K562 (cell line): ENCODE results near the gene CTXN3. TPM values are rescaled to one million over a fixed set of nuclear protein-coding genes. Genes with fewer than 3 reads are reported as not detected.

ENCODE experiments used
- ATAC-seq: fragments of 200-7000 bp; cut with Tn5 transposase; 3 replicates; pipeline ENCODE4 v1.9.1; 2020; ENCODE audit warnings: moderate library complexity
- BruUV-seq: library from RNA; stranded (reverse); fragments of 400-500 nt; replicated peaks from 2 replicates; lab custom pipeline; 2021; lab: Mats Ljungman, UMichigan
- CTCF ChIA-PET: fragments of 300-600 bp; formaldehyde crosslinking; extraction: SDS; loops from one replicate; lab custom pipeline; 2021; ENCODE audit warnings: low intra/inter-chr PET ratio; lab: Yijun Ruan, JAX
- POLR2A ChIA-PET: fragments of 300-600, 350-650 bp; sonication (Branson Sonifier 250); formaldehyde crosslinking; extraction: SDS; loops from one replicate; lab custom pipeline; 2021; ENCODE audit warnings: antibody characterized with exemption, inconsistent platforms; lab: Yijun Ruan, JAX
- DNase-seq, 4 experiments: peaks; one replicate each; pipeline versions ENCODE4 v3.0.0 to v3.0.0-alpha.2; 2011 to 2018; ENCODE audit warnings: low spot score in 3 of 4, mixed read lengths in 3 of 4; ENCODE audit errors: extremely low read depth in 1 of 4
- FAIRE-seq: peaks from 2 replicates; lab custom pipeline; 2011; peaks lifted over from hg19 to GRCh38; lab: Jason Lieb, UNC
- H2AFZ ChIP-seq: 2 replicates; pipeline ENCODE4 v1.6.0; 2011; ENCODE audit warnings: low read depth, low read length, control low read depth, inconsistent platforms
- H3K27ac ChIP-seq: fragments of 200-600 bp; 3 replicates; pipeline ENCODE4 v1.8.0; 2011; ENCODE audit warnings: low read depth, mild to moderate bottlenecking, control low read depth, inconsistent platforms, low read length, moderate library complexity, mixed read lengths; ENCODE audit errors: extremely low read depth
- H3K27me3 ChIP-seq, 2 experiments: fragments of 300-600 bp in 1 of 2; 2 replicates in 1 of 2; 3 replicates in 1 of 2; pipeline versions ENCODE4 v1.6.0 to v1.8.0; 2011; ENCODE audit warnings: inconsistent platforms in 2 of 2, low read length in 2 of 2, mild to moderate bottlenecking in 1 of 2, mixed read lengths in 1 of 2, moderate library complexity in 1 of 2; ENCODE audit not compliant: control insufficient read depth in 2 of 2, insufficient read depth in 2 of 2
- H3K36me3 ChIP-seq: fragments of 300-600 bp; 3 replicates; pipeline ENCODE4 v1.8.0; 2011; ENCODE audit warnings: mild to moderate bottlenecking, low read length, inconsistent platforms; ENCODE audit not compliant: control insufficient read depth, insufficient read depth
- H3K4me1 ChIP-seq, 2 experiments: fragments of 200-600 bp in 1 of 2; replicated peaks in 1 of 2; 2 replicates in 1 of 2; 3 replicates in 1 of 2; pipeline versions ENCODE4 v1.5.1 to v1.8.0; 2011; ENCODE audit warnings: inconsistent platforms in 2 of 2, low read length in 2 of 2, mild to moderate bottlenecking in 1 of 2, mixed read lengths in 1 of 2, moderate library complexity in 1 of 2; ENCODE audit not compliant: control insufficient read depth in 2 of 2, insufficient read depth in 2 of 2
- H3K4me2 ChIP-seq: 2 replicates; pipeline ENCODE4 v1.6.1; 2011; ENCODE audit warnings: low read length, control low read depth, inconsistent platforms, mixed read lengths; ENCODE audit not compliant: insufficient read depth
- H3K4me3 ChIP-seq: fragments of 200-600 bp; sonication (generic), shearing (Covaris generic); 2 replicates; pipeline ENCODE4 v1.5.1; 2016; ENCODE audit warnings: control low read depth, inconsistent platforms
- H3K79me2 ChIP-seq: fragments of 200-600 bp; 3 replicates; pipeline ENCODE4 v1.8.0; 2011; ENCODE audit warnings: low read length, inconsistent platforms; ENCODE audit not compliant: control insufficient read depth, insufficient read depth
- H3K9ac ChIP-seq, 2 experiments: 2 replicates each; pipeline versions ENCODE4 v1.6.0 to v1.6.1; 2011; ENCODE audit warnings: low read depth in 2 of 2, low read length in 2 of 2, control low read depth in 1 of 2, inconsistent platforms in 1 of 2, mild to moderate bottlenecking in 1 of 2, mixed read lengths in 1 of 2; ENCODE audit not compliant: insufficient read depth in 1 of 2
- H3K9me1 ChIP-seq: one replicate; pipeline ENCODE4 v1.6.0; 2011; ENCODE audit warnings: inconsistent platforms, mild to moderate bottlenecking, low read length, moderate library complexity; ENCODE audit not compliant: control insufficient read depth, insufficient read depth
- H3K9me3 ChIP-seq: replicated peaks from 2 replicates; pipeline ENCODE4 v1.5.1; 2011; ENCODE audit warnings: low read depth, low read length, inconsistent platforms; ENCODE audit not compliant: control insufficient read depth, insufficient read depth
- H4K20me1 ChIP-seq: replicated peaks from 2 replicates; pipeline ENCODE4 v1.6.1; 2011; ENCODE audit warnings: low read length, inconsistent platforms, mixed read lengths; ENCODE audit not compliant: control insufficient read depth, insufficient read depth
- MAFF ChIP-seq: IDR thresholded peaks from 2 replicates; pipeline ENCODE4 v1.6.1; 2012; ENCODE audit warnings: low read length, improper control_type of control experiment
- NR4A1 ChIP-seq, 2 experiments: fragments of 250-450 bp in 1 of 2; fragments of 450-650 bp in 1 of 2; sonication (Bioruptor Pico) in 1 of 2; IDR thresholded peaks; 2 replicates each; pipeline versions ENCODE4 v1.4.0 to v1.6.1; 2016 to 2020; ENCODE audit warnings: mild to moderate bottlenecking in 2 of 2, missing compliant biosample characterization in 1 of 2, missing genetic modification characterization in 1 of 2, moderate library complexity in 1 of 2
- WGBS: fragments of 100-300 bp; shearing (Covaris generic); methylation state at CpG from one replicate; pipeline ENCODE4 v1.1.6; 2016; ENCODE audit warnings: low coverage, mixed read lengths; ENCODE audit not compliant: insufficient coverage; ENCODE audit errors: missing lambda C conversion rate; 5-methylcytosine and 5-hydroxymethylcytosine counted together
- in situ Hi-C: fragments of 300-500 bp; cut with MboI; formaldehyde crosslinking; loops from 4 replicates; pipeline ENCODE4 v1.15.0; 2018; ENCODE audit warnings: inconsistent platforms, mixed read lengths
- intact Hi-C: fragments of 100-400 bp; cut with micrococcal nuclease; formaldehyde crosslinking; loops from 2 replicates; pipeline ENCODE4 v1.14.2; 2022
- polyA plus RNA-seq, 8 experiments: library from polyadenylated mRNA; depleted of rRNA in 4 of 8; stranded (reverse) in 5 of 8; unstranded in 3 of 8; fragments of >200 nt; fragmentation: Nextera tagmentation in 2 of 8; fragmentation: Illumina TruSeq in 1 of 8; extraction: Ambion mirVana in 2 of 8; extraction: Trizol in 1 of 8; gene quantifications; 2 replicates each; pipeline versions ENCODE4 v1.2.1 to v1.2.3, GENCODE V29; 2011 to 2014; ENCODE audit warnings: inconsistent platforms in 1 of 8, missing spikeins in 1 of 8
- total RNA-seq, 7 experiments: library from RNA; depleted of rRNA in 6 of 7; stranded (reverse); fragments of >200 nt in 6 of 7; fragmentation: Illumina TruSeq in 2 of 7; extraction: Trizol in 2 of 7; gene quantifications; 2 replicates each; pipeline versions ENCODE4 v1.2.1 to v1.2.3, GENCODE V29; 2011 to 2021; ENCODE audit warnings: low replicate concordance in 1 of 7
- TF ChIP-seq, protein P1 (sequence below): fragments of 250-450 bp; sonication (Bioruptor Pico); IDR thresholded peaks from 2 replicates; pipeline ENCODE4 v1.8.0; 2022; ENCODE audit warnings: moderate library complexity, mild to moderate bottlenecking, inconsistent platforms
- TF ChIP-seq, protein P2 (sequence below): fragments of 250-450 bp; sonication (Bioruptor Pico); IDR thresholded peaks from 2 replicates; pipeline ENCODE4 v1.4.0; 2020; ENCODE audit warnings: mild to moderate bottlenecking

The CTXN3 gene
- total and polyA plus RNA-seq, 9 of the 15 experiments (the other 6 are each of a cell fraction or from before 2014, with no cell fraction given) = not detected

GRCh38 chr5:127697894-127698600 lies 49.2 kb downstream of the CTXN3 start (continued):
- TF ChIP-seq, protein P1, sequence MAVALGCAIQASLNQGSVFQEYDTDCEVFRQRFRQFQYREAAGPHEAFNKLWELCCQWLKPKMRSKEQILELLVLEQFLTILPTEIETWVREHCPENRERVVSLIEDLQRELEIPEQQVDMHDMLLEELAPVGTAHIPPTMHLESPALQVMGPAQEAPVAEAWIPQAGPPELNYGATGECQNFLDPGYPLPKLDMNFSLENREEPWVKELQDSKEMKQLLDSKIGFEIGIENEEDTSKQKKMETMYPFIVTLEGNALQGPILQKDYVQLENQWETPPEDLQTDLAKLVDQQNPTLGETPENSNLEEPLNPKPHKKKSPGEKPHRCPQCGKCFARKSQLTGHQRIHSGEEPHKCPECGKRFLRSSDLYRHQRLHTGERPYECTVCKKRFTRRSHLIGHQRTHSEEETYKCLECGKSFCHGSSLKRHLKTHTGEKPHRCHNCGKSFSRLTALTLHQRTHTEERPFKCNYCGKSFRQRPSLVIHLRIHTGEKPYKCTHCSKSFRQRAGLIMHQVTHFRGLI (CRISPR knock-in tag) = no peak
- TF ChIP-seq MAFF = no peak
- TF ChIP-seq, protein P2, sequence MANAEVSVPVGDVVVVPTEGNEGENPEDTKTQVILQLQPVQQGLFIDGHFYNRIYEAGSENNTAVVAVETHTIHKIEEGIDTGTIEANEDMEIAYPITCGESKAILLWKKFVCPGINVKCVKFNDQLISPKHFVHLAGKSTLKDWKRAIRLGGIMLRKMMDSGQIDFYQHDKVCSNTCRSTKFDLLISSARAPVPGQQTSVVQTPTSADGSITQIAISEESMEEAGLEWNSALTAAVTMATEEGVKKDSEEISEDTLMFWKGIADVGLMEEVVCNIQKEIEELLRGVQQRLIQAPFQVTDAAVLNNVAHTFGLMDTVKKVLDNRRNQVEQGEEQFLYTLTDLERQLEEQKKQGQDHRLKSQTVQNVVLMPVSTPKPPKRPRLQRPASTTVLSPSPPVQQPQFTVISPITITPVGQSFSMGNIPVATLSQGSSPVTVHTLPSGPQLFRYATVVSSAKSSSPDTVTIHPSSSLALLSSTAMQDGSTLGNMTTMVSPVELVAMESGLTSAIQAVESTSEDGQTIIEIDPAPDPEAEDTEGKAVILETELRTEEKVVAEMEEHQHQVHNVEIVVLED (CRISPR knock-in tag) = no peak

DNA sequence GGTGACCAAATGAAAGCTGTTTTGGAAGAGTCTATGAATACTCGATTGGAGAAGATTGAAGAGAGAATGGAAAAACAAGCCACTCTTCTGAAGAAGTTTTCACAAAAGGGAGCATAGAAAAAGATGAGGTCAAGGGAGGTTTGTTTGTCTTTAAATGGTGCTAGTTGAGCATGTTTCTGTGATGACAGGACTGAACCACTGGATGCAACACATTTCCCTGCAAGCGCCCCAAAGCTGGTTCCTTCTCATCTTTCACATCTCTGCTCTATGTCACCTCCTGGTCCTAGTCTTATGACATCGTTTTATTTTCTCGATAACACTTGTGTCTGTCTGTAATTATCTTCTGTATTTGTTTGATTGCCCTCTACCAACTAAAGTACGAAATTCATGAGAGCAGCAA lies 50.5 kb downstream of the CTXN3 start:
- FAIRE-seq (no peak), DNase-seq (no peak), ATAC-seq (no peak)
- BruUV-seq = no TSS peak
- no peak for TF ChIP-seq NR4A1 (CRISPR knock-in tag; IDR thresholded peaks at IDR 0.05)
- no peak for TF ChIP-seq NR4A1 (tag; IDR thresholded peaks at IDR 0.05)
- Histone ChIP-seq H3K79me2 (no peaks in the 10 kb centered on the region), H3K9ac (no peak overlapping the region), H3K36me3 (no peaks in the 10 kb centered on the region), H3K4me2 (no peak overlapping the region), H3K9me1 (no peaks in the 10 kb centered on the region), H3K27me3 (no peaks in the 10 kb centered on the region; a peak in 1 of 5 replicates), H2AFZ (no peak overlapping the region), H3K9me3 (no peaks in the 10 kb centered on the region), H3K4me1 (no peaks in the 10 kb centered on the region), H3K4me3 (no peak overlapping the region), H3K27ac (no peak overlapping the region), H4K20me1 (no peaks in the 10 kb centered on the region)
- WGBS = 0% methylated on average over 5 of the region's 5 CpGs
- ChIA-PET POLR2A (no interaction called here), CTCF (no interaction called here)
- intact Hi-C loops = no loop called here
- in situ Hi-C loops = no loop called here
